ENCODE measurements around the gene EPHA4.

- no peak for TF ChIP-seq CTCF (IDR thresholded peaks at IDR 0.05)
- no peak for TF ChIP-seq POLR2A (IDR thresholded peaks at IDR 0.05)
Measured at GRCh38 chr2:221590861-221591365, 18.8 kb upstream of the EPHA4 start.

Measured in thyroid gland (tissue), 4 donors.